ENCODE results near the gene TNRC18.

DNA sequence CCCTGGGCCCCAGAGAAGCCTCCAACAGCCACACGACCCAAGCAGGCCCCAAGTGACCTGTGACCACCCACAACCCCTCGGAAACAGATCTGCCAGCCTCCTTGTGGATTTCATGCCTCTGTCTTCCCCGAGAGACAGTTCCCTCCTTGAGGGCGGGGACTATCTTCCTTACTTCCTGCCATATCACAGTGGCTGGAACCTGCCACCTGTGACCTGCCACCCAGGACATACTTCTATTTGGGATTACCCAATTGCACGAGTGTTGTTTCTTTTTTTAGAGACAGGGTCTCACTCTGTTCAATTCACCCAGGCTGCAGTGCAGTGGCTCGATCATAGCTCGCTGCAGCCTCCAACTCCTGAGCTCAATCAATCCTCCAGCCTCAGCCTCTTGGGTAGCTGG is 25.9 kb downstream of the TNRC18 start:
- TF ChIP-seq, protein P1, sequence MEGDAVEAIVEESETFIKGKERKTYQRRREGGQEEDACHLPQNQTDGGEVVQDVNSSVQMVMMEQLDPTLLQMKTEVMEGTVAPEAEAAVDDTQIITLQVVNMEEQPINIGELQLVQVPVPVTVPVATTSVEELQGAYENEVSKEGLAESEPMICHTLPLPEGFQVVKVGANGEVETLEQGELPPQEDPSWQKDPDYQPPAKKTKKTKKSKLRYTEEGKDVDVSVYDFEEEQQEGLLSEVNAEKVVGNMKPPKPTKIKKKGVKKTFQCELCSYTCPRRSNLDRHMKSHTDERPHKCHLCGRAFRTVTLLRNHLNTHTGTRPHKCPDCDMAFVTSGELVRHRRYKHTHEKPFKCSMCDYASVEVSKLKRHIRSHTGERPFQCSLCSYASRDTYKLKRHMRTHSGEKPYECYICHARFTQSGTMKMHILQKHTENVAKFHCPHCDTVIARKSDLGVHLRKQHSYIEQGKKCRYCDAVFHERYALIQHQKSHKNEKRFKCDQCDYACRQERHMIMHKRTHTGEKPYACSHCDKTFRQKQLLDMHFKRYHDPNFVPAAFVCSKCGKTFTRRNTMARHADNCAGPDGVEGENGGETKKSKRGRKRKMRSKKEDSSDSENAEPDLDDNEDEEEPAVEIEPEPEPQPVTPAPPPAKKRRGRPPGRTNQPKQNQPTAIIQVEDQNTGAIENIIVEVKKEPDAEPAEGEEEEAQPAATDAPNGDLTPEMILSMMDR (IDR thresholded peaks at IDR 0.05; ENCODE audit: poor library complexity, severe bottlenecking) = no peak
- TF ChIP-seq EZH2 (IDR thresholded peaks at IDR 0.05; ENCODE audit: borderline replicate concordance, insufficient read depth, low read length, poor library complexity, severe bottlenecking) (no peak), EP300 (conservative IDR thresholded peaks at IDR 0.05; ENCODE audit: poor library complexity, severe bottlenecking) (no peak), POLR2AphosphoS5 (IDR thresholded peaks at IDR 0.05) (no peak), TAF1 (IDR thresholded peaks at IDR 0.05; ENCODE audit: low read depth) (no peak), MXI1 (conservative IDR thresholded peaks at IDR 0.05; ENCODE audit: poor library complexity, severe bottlenecking) (no peak), SMC3 (conservative IDR thresholded peaks at IDR 0.05; ENCODE audit: poor library complexity) (no peak)
- TF ChIP-seq, protein P2, sequence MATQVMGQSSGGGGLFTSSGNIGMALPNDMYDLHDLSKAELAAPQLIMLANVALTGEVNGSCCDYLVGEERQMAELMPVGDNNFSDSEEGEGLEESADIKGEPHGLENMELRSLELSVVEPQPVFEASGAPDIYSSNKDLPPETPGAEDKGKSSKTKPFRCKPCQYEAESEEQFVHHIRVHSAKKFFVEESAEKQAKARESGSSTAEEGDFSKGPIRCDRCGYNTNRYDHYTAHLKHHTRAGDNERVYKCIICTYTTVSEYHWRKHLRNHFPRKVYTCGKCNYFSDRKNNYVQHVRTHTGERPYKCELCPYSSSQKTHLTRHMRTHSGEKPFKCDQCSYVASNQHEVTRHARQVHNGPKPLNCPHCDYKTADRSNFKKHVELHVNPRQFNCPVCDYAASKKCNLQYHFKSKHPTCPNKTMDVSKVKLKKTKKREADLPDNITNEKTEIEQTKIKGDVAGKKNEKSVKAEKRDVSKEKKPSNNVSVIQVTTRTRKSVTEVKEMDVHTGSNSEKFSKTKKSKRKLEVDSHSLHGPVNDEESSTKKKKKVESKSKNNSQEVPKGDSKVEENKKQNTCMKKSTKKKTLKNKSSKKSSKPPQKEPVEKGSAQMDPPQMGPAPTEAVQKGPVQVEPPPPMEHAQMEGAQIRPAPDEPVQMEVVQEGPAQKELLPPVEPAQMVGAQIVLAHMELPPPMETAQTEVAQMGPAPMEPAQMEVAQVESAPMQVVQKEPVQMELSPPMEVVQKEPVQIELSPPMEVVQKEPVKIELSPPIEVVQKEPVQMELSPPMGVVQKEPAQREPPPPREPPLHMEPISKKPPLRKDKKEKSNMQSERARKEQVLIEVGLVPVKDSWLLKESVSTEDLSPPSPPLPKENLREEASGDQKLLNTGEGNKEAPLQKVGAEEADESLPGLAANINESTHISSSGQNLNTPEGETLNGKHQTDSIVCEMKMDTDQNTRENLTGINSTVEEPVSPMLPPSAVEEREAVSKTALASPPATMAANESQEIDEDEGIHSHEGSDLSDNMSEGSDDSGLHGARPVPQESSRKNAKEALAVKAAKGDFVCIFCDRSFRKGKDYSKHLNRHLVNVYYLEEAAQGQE (IDR thresholded peaks at IDR 0.05; ENCODE audit: borderline replicate concordance) = no peak
